GM21737 (cell line): ENCODE results near the gene SHISA7.
"Not testable (repeated sequence)": the region's sequence is repeated elsewhere in the genome, so short reads cannot be mapped to it uniquely, and the experiment has no call there.

Experiments
- ATAC-seq: cut with Tn5 transposase; IDR thresholded peaks from one replicate; pipeline ENCODE4 v1.9.1; 2021; ENCODE audit warnings: mild to moderate bottlenecking, moderate library complexity; ENCODE audit not compliant: unreplicated experiment

SHISA7 gene

GRCh38 chr19:55448175-55448490, 5.0 kb upstream of the SHISA7 start:
- not testable (repeated sequence) for ATAC-seq

GRCh38 chr19:55447421-55448174, 4.5 kb upstream of the SHISA7 start:
- ATAC-seq, result no peak

GRCh38 chr19:55446060-55446459, 3.0 kb upstream of the SHISA7 start:
- no peak for ATAC-seq

- ATAC-seq, result no peak
Observed at GRCh38 chr19:55444646-55445045, 1.5 kb upstream of the SHISA7 start.

- no peak for ATAC-seq
Observed at GRCh38 chr19:55443824-55444480, 852 bp upstream of the SHISA7 start.

GRCh38 chr19:55442372-55442961, 633 bp downstream of the SHISA7 start:
- ATAC-seq, result no peak

- no peak for ATAC-seq
Observed at GRCh38 chr19:55441692-55442321, 1.3 kb downstream of the SHISA7 start.

- no peak for ATAC-seq
Observed at GRCh38 chr19:55441319-55441691, 1.8 kb downstream of the SHISA7 start.

- no peak for ATAC-seq
Observed at GRCh38 chr19:55440411-55441105, 2.5 kb downstream of the SHISA7 start.

- no peak for ATAC-seq
Observed at GRCh38 chr19:55439052-55439451, 4.0 kb downstream of the SHISA7 start.

GRCh38 chr19:55437410-55437809, 5.7 kb downstream of the SHISA7 start:
- no peak for ATAC-seq

- no peak for ATAC-seq
Observed at GRCh38 chr19:55436847-55437246, 6.3 kb downstream of the SHISA7 start.

- ATAC-seq, result no peak
Observed at GRCh38 chr19:55435020-55435419, 8.1 kb downstream of the SHISA7 start.

GRCh38 chr19:55434356-55434919, 8.7 kb downstream of the SHISA7 start:
- no peak for ATAC-seq

- no peak for ATAC-seq
Observed at GRCh38 chr19:55433292-55433691, 9.8 kb downstream of the SHISA7 start.

- no peak for ATAC-seq
Observed at GRCh38 chr19:55432241-55432959, 10.7 kb downstream of the SHISA7 start.

- no peak for ATAC-seq
Observed at GRCh38 chr19:55431183-55431582, 11.9 kb downstream of the SHISA7 start.

- no peak for ATAC-seq
Observed at GRCh38 chr19:55426042-55426441, 17.1 kb downstream of the SHISA7 start.

GRCh38 chr19:55424518-55424917, 18.6 kb downstream of the SHISA7 start:
- no peak for ATAC-seq
